ENCODE results near the gene PRKAG3. TPM values are rescaled to one million over a fixed set of nuclear protein-coding genes. Genes with fewer than 3 reads are reported as not detected.

The PRKAG3 gene
- total and polyA plus RNA-seq, 2 donors (not counting 3 experiments of a cell fraction or from before 2014, with no cell fraction given), result not detected

DNA sequence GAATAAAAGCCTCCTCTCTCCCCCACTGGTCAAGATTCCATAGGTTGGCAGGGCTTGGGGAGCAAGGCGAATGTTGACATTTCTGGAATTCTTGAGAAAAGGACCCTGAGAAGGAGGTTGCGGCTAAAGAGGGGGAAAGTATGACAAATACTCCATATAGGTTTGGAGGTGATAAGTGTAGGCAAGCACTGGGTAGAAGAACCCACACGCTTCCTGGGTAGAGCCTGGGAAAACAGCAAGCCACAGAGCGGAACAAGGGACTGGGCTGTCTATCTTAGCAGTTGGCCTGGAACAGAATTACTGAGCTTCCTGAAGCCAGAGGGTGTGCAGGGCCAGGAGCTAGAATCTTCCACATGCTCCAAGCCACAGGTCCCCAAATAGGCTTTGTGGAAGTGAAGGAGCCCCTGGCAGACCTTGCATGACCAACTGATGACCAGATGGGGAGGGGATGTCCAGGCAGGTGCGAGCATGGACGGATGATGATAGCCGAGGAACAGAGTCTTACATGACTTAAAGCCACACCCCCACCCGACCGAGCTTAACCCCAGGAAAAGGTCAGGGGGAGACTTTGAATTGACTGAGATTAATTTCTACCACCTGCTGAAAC is 9.9 kb downstream of the PRKAG3 start:
- Histone ChIP-seq H3K9me3 (replicated peaks; ENCODE audit: control insufficient read depth, insufficient read depth, low read length) (no peaks in the 10 kb centered on the region), H3K4me1 (ENCODE audit: control insufficient read depth, extremely low read depth, insufficient read depth, low read length) (no peaks in the 10 kb centered on the region), H3K4me2 (ENCODE audit: insufficient read depth, low read length) (no peak overlapping the region), H3K36me3 (ENCODE audit: control insufficient read depth in 2 of 2, extremely low read depth in 1 of 2, insufficient read depth in 2 of 2, low read length in 2 of 2) (no peaks in the 10 kb centered on the region), H3K9me1 (replicated peaks; ENCODE audit: control insufficient read depth, extremely low read depth, insufficient read depth, low read length) (no peaks in the 10 kb centered on the region), H4K20me1 (replicated peaks; ENCODE audit: control insufficient read depth, extremely low read depth, insufficient read depth, low read length) (no peaks in the 10 kb centered on the region), H3K4me3 (replicated peaks in 1 of 3; ENCODE audit: insufficient read depth in 1 of 3, low read depth in 1 of 3, low read length in 3 of 3) (no peak overlapping the region), H2AFZ (ENCODE audit: low read depth, low read length) (no peak overlapping the region), H3K9ac (replicated peaks; ENCODE audit: extremely low read depth, insufficient read depth, low read length) (no peak overlapping the region), H3K27me3 (ENCODE audit: control insufficient read depth in 2 of 2, insufficient read depth in 2 of 2, low read length in 2 of 2) (peaks cover 0 to 3% of the 10 kb centered on the region in 2 experiments), H3K27ac (ENCODE audit: insufficient read depth, low read depth, low read length) (no peak overlapping the region), H3K79me2 (ENCODE audit: control insufficient read depth, insufficient read depth, low read length) (no peaks in the 10 kb centered on the region)
- intact Hi-C loops (cut with micrococcal nuclease), result no loop called here
- FAIRE-seq (no peak), DNase-seq (ENCODE audit: low read depth, low spot score) (no peak)
- POLR2A ChIA-PET, result no interaction called here
- dilution Hi-C loops (cut with MboI; ENCODE audit: extremely low pct_ligation_motif_present, low sequenced_read_pairs), result no loop called here
- TF ChIP-seq POLR2A (IDR thresholded peaks at IDR 0.05; ENCODE audit: low read depth, low read length) (no peak), EZH2 (IDR thresholded peaks at IDR 0.05; ENCODE audit: borderline replicate concordance, low read depth, low read length, severe bottlenecking) (no peak), MYC (IDR thresholded peaks at IDR 0.05; ENCODE audit: low read depth, low read length) (no peak), GATA2 (IDR thresholded peaks at IDR 0.05; ENCODE audit: insufficient read depth, insufficient read length, low read depth, low read length) (no peak), JUN (IDR thresholded peaks at IDR 0.05; ENCODE audit: borderline replicate concordance, insufficient read depth, insufficient read length, low read depth) (no peak), POLR2AphosphoS5 (IDR thresholded peaks at IDR 0.05; ENCODE audit: insufficient read depth, low read depth, low read length) (no peak), FOS (IDR thresholded peaks at IDR 0.05; ENCODE audit: borderline replicate concordance, insufficient read depth, low read length) (no peak)
- TF ChIP-seq, protein P1, sequence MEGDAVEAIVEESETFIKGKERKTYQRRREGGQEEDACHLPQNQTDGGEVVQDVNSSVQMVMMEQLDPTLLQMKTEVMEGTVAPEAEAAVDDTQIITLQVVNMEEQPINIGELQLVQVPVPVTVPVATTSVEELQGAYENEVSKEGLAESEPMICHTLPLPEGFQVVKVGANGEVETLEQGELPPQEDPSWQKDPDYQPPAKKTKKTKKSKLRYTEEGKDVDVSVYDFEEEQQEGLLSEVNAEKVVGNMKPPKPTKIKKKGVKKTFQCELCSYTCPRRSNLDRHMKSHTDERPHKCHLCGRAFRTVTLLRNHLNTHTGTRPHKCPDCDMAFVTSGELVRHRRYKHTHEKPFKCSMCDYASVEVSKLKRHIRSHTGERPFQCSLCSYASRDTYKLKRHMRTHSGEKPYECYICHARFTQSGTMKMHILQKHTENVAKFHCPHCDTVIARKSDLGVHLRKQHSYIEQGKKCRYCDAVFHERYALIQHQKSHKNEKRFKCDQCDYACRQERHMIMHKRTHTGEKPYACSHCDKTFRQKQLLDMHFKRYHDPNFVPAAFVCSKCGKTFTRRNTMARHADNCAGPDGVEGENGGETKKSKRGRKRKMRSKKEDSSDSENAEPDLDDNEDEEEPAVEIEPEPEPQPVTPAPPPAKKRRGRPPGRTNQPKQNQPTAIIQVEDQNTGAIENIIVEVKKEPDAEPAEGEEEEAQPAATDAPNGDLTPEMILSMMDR (IDR thresholded peaks at IDR 0.05; ENCODE audit: extremely low read depth in 1 of 2, insufficient read depth in 1 of 2, low read depth in 1 of 2, low read length in 2 of 2), result no peak
- TF ChIP-seq, protein P2, sequence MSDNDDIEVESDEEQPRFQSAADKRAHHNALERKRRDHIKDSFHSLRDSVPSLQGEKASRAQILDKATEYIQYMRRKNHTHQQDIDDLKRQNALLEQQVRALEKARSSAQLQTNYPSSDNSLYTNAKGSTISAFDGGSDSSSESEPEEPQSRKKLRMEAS (IDR thresholded peaks at IDR 0.05; ENCODE audit: insufficient read depth, insufficient read length), result no peak
- no TSS peak for BruUV-seq (replicated peaks)
- CTCF ChIA-PET, result interaction anchor here (4.7 kb wide), 1 partner anchor 26 kb away, joined by 17 read pairs; no protein-coding TSS in a partner anchor

Measured in endothelial cell of umbilical vein (primary cell).